CD4-positive, alpha-beta T cell treated with Interferon gamma for 1 hour (primary cell): Measurements from ENCODE around the gene SCLT1.

Source experiments
- DNase-seq: peaks from one replicate; pipeline ENCODE4 v3.0.0-alpha.2; 2020

SCLT1 gene

DNA sequence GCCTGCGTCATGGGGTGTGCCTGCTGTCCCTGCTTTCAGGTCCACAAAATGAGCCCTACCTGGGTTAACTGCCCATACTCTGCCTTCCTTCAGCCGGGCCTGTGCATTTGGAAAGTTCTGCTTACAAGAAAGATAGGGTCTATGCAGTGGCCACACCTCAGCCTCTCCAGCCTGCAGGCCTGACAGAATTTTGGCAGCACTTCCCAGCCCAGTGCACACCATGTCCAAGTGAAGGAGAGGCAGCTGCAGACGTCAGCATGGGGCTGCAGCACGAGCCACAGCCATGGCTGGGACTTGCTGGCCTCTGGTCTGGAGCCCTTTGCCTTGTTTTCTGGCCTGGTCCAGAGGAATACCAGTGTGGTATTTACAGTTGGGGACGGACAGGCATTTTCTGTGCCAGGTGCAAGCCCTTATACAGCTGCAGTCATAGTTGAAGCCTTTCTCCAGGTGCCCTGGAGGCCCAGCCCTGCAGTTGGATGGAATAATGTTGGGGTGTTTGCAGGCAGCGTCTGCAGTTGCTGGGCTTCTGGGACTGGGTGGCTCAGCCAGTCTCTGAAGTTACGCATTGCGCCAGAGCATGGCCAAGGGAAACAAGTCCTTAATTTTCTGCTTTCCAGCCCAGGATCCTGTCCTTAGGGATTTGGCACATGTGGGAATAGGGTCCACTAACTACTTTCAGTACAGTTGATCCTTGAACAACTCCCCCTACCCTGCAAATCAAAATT lies 257.7 kb downstream of the SCLT1 start:
- DNase-seq = no peak
